Astrocyte of the spinal cord (primary cell): ENCODE results near the gene UMAD1.
A peak's percentile ranks its signal among the peaks of the same experiment; 100 is the strongest.

ENCODE experiments used
- DNase-seq: peaks from one replicate; pipeline ENCODE4 v3.0.0; 2011; ENCODE audit warnings: low read depth, low spot score
- H3K4me3 ChIP-seq: 2 replicates; pipeline ENCODE4 v1.5.1; 2011; ENCODE audit warnings: low read depth, mild to moderate bottlenecking, low read length, moderate library complexity
- CTCF ChIP-seq: IDR thresholded peaks from 2 replicates; pipeline ENCODE4 v1.5.1; 2012; ENCODE audit warnings: low read depth, mild to moderate bottlenecking, low read length, inconsistent platforms
- in situ Hi-C: cut with HindIII; loops from 2 replicates; pipeline ENCODE4 v1.10.0; 2017; ENCODE audit warnings: low sequenced_read_pairs

Gene UMAD1

GRCh38 chr7:7761974-7762779 is 121.6 kb downstream of the UMAD1 start:
- H3K4me3 ChIP-seq, result peak overlapping the region; percentile 39
- in situ Hi-C loops, result no loop called here
- peak; percentile 58 for DNase-seq
- TF ChIP-seq CTCF, result no peak

- DNase-seq, result no peak
- TF ChIP-seq CTCF, result no peak
- in situ Hi-C loops, result no loop called here
- H3K4me3 ChIP-seq, result no peak overlapping the region
These were observed 124.2 kb downstream of the UMAD1 start for GRCh38 chr7:7764520-7765396.

GRCh38 chr7:7765422-7765821 is 124.9 kb downstream of the UMAD1 start:
- H3K4me3 ChIP-seq, result no peak overlapping the region
- TF ChIP-seq CTCF, result no peak
- no peak for DNase-seq
- in situ Hi-C loops, result no loop called here

- TF ChIP-seq CTCF, result no peak
- H3K4me3 ChIP-seq, result no peak overlapping the region
- in situ Hi-C loops, result no loop called here
- DNase-seq, result no peak
These were observed 126.1 kb downstream of the UMAD1 start for GRCh38 chr7:7766671-7767070.

GRCh38 chr7:7768977-7769709 is 128.6 kb downstream of the UMAD1 start:
- TF ChIP-seq CTCF, result no peak
- in situ Hi-C loops, result no loop called here
- no peak overlapping the region for H3K4me3 ChIP-seq
- DNase-seq, result no peak
